ENCODE results near the gene SETD4. TPM values are rescaled to one million over a fixed set of nuclear protein-coding genes. Genes with fewer than 3 reads are reported as not detected.
A peak's percentile ranks its signal among the peaks of the same experiment; 100 is the strongest.

Gene SETD4
- total and polyA plus RNA-seq, 2 of the 13 experiments (the other 11 are each of a cell fraction or from before 2014, with no cell fraction given): 7.1 to 14.4 TPM

DNA sequence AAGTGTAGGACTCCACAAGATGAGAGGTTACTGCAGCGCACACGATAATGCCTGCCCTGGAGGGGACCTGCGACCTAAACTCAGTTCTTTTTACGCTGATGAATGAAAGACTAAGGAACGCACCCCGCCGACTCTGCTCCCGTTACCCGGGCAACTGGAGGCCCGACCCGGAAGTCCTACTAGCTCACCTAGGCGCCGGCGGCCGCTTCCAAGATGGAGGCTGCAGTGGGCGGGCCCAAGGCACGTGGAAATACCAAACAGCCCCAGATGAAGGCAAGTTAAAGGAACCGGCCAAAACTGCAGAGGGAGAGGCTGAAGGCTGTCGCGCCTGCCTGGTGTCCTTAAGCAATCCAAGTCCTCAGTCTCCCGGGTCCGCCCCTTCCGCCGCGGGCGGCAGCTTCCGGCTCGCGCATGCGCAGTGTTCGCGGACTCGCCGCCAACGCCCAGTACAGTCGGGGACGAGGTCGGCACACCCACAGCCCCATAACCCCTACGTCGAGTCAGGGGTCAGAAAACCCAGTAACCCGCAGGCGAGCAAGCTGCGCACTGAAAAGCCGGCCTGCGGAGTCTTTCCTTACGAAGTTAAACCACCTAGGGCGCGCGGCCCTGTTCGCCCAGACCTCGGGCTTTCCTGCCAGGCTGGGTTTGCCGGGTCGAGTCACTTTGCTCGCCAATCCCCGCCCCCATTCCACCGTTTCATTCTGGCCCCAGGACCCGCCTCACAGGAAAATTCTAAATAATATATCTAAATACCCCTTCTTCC, at the start of gene SETD4 (continued):
- TF ChIP-seq, protein P1, sequence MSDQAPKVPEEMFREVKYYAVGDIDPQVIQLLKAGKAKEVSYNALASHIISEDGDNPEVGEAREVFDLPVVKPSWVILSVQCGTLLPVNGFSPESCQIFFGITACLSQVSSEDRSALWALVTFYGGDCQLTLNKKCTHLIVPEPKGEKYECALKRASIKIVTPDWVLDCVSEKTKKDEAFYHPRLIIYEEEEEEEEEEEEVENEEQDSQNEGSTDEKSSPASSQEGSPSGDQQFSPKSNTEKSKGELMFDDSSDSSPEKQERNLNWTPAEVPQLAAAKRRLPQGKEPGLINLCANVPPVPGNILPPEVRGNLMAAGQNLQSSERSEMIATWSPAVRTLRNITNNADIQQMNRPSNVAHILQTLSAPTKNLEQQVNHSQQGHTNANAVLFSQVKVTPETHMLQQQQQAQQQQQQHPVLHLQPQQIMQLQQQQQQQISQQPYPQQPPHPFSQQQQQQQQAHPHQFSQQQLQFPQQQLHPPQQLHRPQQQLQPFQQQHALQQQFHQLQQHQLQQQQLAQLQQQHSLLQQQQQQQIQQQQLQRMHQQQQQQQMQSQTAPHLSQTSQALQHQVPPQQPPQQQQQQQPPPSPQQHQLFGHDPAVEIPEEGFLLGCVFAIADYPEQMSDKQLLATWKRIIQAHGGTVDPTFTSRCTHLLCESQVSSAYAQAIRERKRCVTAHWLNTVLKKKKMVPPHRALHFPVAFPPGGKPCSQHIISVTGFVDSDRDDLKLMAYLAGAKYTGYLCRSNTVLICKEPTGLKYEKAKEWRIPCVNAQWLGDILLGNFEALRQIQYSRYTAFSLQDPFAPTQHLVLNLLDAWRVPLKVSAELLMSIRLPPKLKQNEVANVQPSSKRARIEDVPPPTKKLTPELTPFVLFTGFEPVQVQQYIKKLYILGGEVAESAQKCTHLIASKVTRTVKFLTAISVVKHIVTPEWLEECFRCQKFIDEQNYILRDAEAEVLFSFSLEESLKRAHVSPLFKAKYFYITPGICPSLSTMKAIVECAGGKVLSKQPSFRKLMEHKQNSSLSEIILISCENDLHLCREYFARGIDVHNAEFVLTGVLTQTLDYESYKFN (CRISPR knock-in tag; conservative IDR thresholded peaks at IDR 0.05): no peak; the same call in none of the 2 replicates
- no peak for TF ChIP-seq ZFP62 (CRISPR knock-in tag; IDR thresholded peaks at IDR 0.05)
- no peak for TF ChIP-seq HOXA7 (CRISPR knock-in tag; IDR thresholded peaks at IDR 0.05)
- no peak for TF ChIP-seq CREB1 (IDR thresholded peaks at IDR 0.05)
- no peak for TF ChIP-seq CREB1 (CRISPR knock-in tag; IDR thresholded peaks at IDR 0.05)
- TF ChIP-seq ZNF331 (CRISPR knock-in tag; IDR thresholded peaks at IDR 0.05): peak; percentile 72
- TF ChIP-seq, protein P2, sequence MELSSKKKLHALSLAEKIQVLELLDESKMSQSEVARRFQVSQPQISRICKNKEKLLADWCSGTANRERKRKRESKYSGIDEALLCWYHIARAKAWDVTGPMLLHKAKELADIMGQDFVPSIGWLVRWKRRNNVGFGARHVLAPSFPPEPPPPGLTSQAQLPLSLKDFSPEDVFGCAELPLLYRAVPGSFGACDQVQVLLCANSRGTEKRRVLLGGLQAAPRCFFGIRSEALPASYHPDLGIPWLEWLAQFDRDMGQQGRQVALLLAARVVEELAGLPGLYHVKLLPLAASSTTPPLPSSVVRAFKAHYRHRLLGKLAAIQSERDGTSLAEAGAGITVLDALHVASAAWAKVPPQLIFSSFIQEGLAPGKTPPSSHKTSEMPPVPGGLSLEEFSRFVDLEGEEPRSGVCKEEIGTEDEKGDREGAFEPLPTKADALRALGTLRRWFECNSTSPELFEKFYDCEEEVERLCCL (CRISPR knock-in tag; IDR thresholded peaks at IDR 0.05; ENCODE audit: borderline replicate concordance): no peak
- TF ChIP-seq, protein P3, sequence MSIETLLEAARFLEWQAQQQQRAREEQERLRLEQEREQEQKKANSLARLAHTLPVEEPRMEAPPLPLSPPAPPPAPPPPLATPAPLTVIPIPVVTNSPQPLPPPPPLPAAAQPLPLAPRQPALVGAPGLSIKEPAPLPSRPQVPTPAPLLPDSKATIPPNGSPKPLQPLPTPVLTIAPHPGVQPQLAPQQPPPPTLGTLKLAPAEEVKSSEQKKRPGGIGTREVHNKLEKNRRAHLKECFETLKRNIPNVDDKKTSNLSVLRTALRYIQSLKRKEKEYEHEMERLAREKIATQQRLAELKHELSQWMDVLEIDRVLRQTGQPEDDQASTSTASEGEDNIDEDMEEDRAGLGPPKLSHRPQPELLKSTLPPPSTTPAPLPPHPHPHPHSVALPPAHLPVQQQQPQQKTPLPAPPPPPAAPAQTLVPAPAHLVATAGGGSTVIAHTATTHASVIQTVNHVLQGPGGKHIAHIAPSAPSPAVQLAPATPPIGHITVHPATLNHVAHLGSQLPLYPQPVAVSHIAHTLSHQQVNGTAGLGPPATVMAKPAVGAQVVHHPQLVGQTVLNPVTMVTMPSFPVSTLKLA (IDR thresholded peaks at IDR 0.05): peak; percentile 66
- TF ChIP-seq ZNF460 (CRISPR knock-in tag; IDR thresholded peaks at IDR 0.05; ENCODE audit: borderline replicate concordance): no peak
- no peak for TF ChIP-seq KDM1A (CRISPR knock-in tag; IDR thresholded peaks at IDR 0.05)
- no peak for TF ChIP-seq ZNF24 (IDR thresholded peaks at IDR 0.05)
- TF ChIP-seq CCAR2 (optimal IDR thresholded peaks at IDR 0.05; ENCODE audit: low read depth, low read length): no peak
- no peak for TF ChIP-seq AGO1 (IDR thresholded peaks at IDR 0.05; ENCODE audit: low read depth, low read length, poor library complexity, severe bottlenecking)
- TF ChIP-seq, protein P4, sequence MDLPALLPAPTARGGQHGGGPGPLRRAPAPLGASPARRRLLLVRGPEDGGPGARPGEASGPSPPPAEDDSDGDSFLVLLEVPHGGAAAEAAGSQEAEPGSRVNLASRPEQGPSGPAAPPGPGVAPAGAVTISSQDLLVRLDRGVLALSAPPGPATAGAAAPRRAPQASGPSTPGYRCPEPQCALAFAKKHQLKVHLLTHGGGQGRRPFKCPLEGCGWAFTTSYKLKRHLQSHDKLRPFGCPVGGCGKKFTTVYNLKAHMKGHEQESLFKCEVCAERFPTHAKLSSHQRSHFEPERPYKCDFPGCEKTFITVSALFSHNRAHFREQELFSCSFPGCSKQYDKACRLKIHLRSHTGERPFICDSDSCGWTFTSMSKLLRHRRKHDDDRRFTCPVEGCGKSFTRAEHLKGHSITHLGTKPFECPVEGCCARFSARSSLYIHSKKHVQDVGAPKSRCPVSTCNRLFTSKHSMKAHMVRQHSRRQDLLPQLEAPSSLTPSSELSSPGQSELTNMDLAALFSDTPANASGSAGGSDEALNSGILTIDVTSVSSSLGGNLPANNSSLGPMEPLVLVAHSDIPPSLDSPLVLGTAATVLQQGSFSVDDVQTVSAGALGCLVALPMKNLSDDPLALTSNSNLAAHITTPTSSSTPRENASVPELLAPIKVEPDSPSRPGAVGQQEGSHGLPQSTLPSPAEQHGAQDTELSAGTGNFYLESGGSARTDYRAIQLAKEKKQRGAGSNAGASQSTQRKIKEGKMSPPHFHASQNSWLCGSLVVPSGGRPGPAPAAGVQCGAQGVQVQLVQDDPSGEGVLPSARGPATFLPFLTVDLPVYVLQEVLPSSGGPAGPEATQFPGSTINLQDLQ (CRISPR knock-in tag; IDR thresholded peaks at IDR 0.05): no peak
- 0 out of 2 replicates have a peak, but pooled peaks have one; percentile 58 for TF ChIP-seq ZNF546 (CRISPR knock-in tag; conservative IDR thresholded peaks at IDR 0.05)
- peak; percentile 83 for TF ChIP-seq GATAD1 (CRISPR knock-in tag; IDR thresholded peaks at IDR 0.05)
- no peak for TF ChIP-seq NFRKB (IDR thresholded peaks at IDR 0.05)
- peak; percentile 80; the same call in 1 of the 2 replicates for TF ChIP-seq ZC3H13 (CRISPR knock-in tag; IDR thresholded peaks at IDR 0.05)
- no peak for TF ChIP-seq HNF4A (CRISPR knock-in tag; IDR thresholded peaks at IDR 0.05)
- TF ChIP-seq ZNF709 (CRISPR knock-in tag; IDR thresholded peaks at IDR 0.05): peak; percentile 30; the same call in 1 of the 2 replicates
- peak; percentile 60; the same call in 1 of the 2 replicates for TF ChIP-seq ZNF124 (CRISPR knock-in tag; IDR thresholded peaks at IDR 0.05)
- TF ChIP-seq ZNF672 (CRISPR knock-in tag; IDR thresholded peaks at IDR 0.05): no peak

All from HepG2 (cell line).